Uterus (tissue), 2 donors: ENCODE results near the gene BLMH.

Experiments
- CTCF ChIP-seq, 4 experiments: fragments of 200-600 bp in 2 of 4; fragments of 450-650 bp in 2 of 4; sonication (generic) in 2 of 4; IDR thresholded peaks; one replicate each; pipeline ENCODE4 v1.5.1; 2016 to 2019; ENCODE audit warnings: antibody characterized with exemption in 4 of 4, mild to moderate bottlenecking in 2 of 4, moderate library complexity in 1 of 4
- POLR2A ChIP-seq, 2 donors: fragments of 450-650 bp; IDR thresholded peaks; one replicate each; pipeline ENCODE4 v1.6.1; 2016; ENCODE audit warnings: antibody characterized with exemption in 2 of 2, mild to moderate bottlenecking in 1 of 2, moderate library complexity in 1 of 2

- no peak for TF ChIP-seq CTCF (IDR thresholded peaks at IDR 0.05)
- no peak for TF ChIP-seq POLR2A (IDR thresholded peaks at IDR 0.05)
Measured at GRCh38 chr17:30275911-30276310, 15.8 kb downstream of the BLMH start.
